Neural progenitor cell (in vitro differentiated cells): ENCODE results near the gene PLEKHA7.

ENCODE experiments used
- CTCF ChIP-seq: fragments of 200-600 bp; sonication (generic); IDR thresholded peaks from 2 replicates; pipeline ENCODE4 v1.5.1; 2017; ENCODE audit warnings: antibody characterized with exemption, mild to moderate bottlenecking
- EZH2 ChIP-seq: fragments of 200-600 bp; sonication (generic); IDR thresholded peaks from 2 replicates; pipeline ENCODE4 v1.6.1; 2017; ENCODE audit warnings: antibody characterized with exemption, mild to moderate bottlenecking, moderate library complexity

DNA sequence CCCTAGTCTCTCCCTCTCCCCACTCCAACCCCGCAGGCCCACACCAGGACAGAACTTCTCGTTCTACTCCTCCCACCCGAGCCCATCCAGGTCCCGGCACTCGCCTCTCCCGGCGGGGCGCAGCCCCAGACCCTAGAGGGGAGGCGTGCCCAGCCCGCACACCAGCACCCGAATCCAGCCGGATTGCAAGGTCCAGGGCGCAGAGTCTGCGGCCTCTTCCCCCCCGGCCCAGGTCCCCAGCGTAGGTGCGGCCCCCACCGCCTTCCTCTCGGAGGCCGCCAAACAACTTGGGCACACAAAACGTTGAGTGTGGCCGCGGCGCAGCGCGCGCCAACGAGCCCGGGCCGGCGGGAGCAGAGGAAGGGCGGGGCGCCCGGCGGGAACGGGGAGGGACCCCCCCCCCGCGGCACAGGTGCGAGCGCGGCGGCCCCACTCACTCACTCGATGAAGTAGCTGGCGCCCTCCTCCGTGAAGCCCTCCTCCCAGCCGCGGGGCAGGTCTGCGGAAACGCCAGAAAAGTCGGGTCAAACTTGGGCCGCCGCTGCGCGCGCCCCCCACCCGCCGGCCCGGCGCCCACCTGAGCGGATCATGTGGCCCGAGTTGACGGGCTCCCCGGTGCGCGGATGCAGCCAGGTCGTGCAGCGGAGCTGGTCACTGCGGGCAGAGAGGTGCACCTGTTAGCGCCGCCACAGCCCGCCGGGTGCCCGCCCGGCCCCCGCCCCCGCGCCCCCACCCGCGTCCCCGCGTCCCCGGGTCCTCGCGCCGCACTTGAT, 480 bp downstream of the PLEKHA7 start:
- TF ChIP-seq CTCF = no peak
- peak; percentile 40 for TF ChIP-seq EZH2
